Gastroesophageal sphincter (tissue), 3 donors: Measurements from ENCODE around the gene OLFML3.

ENCODE experiments used
- EP300 ChIP-seq: sonication (generic); formaldehyde crosslinking; IDR thresholded peaks from one replicate; pipeline ENCODE4 v1.6.1; 2017; ENCODE audit warnings: antibody characterized with exemption, mild to moderate bottlenecking
- POLR2A ChIP-seq, 2 donors: fragments of 450-650 bp; IDR thresholded peaks; one replicate each; pipeline ENCODE4 v1.6.1; 2017; ENCODE audit warnings: antibody characterized with exemption in 2 of 2, mild to moderate bottlenecking in 2 of 2, moderate library complexity in 1 of 2
- TF ChIP-seq, protein P1 (sequence below), 4 experiments: fragments of 200-600 bp in 2 of 4; fragments of 450-650 bp in 2 of 4; sonication (generic) in 1 of 4; IDR thresholded peaks; one replicate each; pipeline ENCODE4 v1.5.1; 2017 to 2019; ENCODE audit warnings: antibody characterized with exemption in 4 of 4, mild to moderate bottlenecking in 2 of 4, moderate library complexity in 2 of 4

DNA sequence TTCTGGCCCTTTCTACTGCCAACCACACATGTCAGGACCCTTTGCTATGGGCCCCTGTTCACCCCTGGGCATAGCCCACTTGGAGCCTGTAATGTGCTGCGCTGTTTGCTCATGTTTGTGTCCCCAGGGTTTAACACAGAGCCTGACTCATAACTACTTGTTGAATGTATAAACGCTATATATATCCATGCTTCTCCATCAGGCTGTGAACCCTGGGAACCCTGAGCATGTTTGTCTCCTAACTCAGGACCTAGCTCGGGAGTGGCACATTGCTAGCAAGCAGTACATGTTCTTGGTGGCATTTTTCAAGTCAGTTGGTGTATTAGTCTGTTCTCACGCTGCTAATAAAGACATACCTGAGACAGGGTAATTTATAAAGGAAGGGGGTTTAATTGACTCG, 8.0 kb downstream of the OLFML3 start:
- TF ChIP-seq, protein P1, sequence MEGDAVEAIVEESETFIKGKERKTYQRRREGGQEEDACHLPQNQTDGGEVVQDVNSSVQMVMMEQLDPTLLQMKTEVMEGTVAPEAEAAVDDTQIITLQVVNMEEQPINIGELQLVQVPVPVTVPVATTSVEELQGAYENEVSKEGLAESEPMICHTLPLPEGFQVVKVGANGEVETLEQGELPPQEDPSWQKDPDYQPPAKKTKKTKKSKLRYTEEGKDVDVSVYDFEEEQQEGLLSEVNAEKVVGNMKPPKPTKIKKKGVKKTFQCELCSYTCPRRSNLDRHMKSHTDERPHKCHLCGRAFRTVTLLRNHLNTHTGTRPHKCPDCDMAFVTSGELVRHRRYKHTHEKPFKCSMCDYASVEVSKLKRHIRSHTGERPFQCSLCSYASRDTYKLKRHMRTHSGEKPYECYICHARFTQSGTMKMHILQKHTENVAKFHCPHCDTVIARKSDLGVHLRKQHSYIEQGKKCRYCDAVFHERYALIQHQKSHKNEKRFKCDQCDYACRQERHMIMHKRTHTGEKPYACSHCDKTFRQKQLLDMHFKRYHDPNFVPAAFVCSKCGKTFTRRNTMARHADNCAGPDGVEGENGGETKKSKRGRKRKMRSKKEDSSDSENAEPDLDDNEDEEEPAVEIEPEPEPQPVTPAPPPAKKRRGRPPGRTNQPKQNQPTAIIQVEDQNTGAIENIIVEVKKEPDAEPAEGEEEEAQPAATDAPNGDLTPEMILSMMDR (IDR thresholded peaks at IDR 0.05) = no peak
- no peak for TF ChIP-seq EP300
- no peak for TF ChIP-seq POLR2A (IDR thresholded peaks at IDR 0.05)
